ENCODE results near the gene KRT3.

KRT3 gene

GRCh38 chr12:52813885-52814709, 18.2 kb upstream of the KRT3 start, which contains the start of gene KRT4:
Gene KRT4, minus strand, starts transcription at chr12:52814116. Its CDS starts 58 bp downstream, at chr12:52814058.
- no peak for DNase-seq

GRCh38 chr12:52813203-52813819, 17.4 kb upstream of the KRT3 start:
- no peak for DNase-seq

GRCh38 chr12:52812749-52813148, 16.8 kb upstream of the KRT3 start:
- no peak for DNase-seq

- no peak for DNase-seq
Observed at GRCh38 chr12:52812073-52812400, 16.1 kb upstream of the KRT3 start.

GRCh38 chr12:52811191-52812072, 15.5 kb upstream of the KRT3 start:
- DNase-seq: no peak

- DNase-seq: no peak
Observed at GRCh38 chr12:52810554-52810953, 14.6 kb upstream of the KRT3 start.

- no peak for DNase-seq
Observed at GRCh38 chr12:52809166-52809565, 13.2 kb upstream of the KRT3 start.

GRCh38 chr12:52808573-52809160, 12.8 kb upstream of the KRT3 start:
- no peak for DNase-seq

GRCh38 chr12:52807544-52808470, 11.9 kb upstream of the KRT3 start:
- no peak for DNase-seq

- no peak for DNase-seq
Observed at GRCh38 chr12:52806821-52807543, 11.1 kb upstream of the KRT3 start.

- DNase-seq: no peak
Observed at GRCh38 chr12:52806169-52806811, 10.4 kb upstream of the KRT3 start.

GRCh38 chr12:52805739-52806138, 9.8 kb upstream of the KRT3 start:
- DNase-seq: no peak

GRCh38 chr12:52805000-52805399, 9.1 kb upstream of the KRT3 start:
- no peak for DNase-seq

- no peak for DNase-seq
Observed at GRCh38 chr12:52802442-52802841, 6.5 kb upstream of the KRT3 start.

GRCh38 chr12:52801773-52802172, 5.9 kb upstream of the KRT3 start:
- DNase-seq: no peak

- DNase-seq: no peak
Observed at GRCh38 chr12:52800259-52800917, 4.5 kb upstream of the KRT3 start.

- DNase-seq: no peak
Observed at GRCh38 chr12:52799505-52800211, 3.7 kb upstream of the KRT3 start.

GRCh38 chr12:52798671-52799504, 3.0 kb upstream of the KRT3 start:
- DNase-seq: no peak

All from T-helper 9 cell (primary cell).